ENCODE results near the gene SLIT3. TPM values are rescaled to one million over a fixed set of nuclear protein-coding genes. Genes with fewer than 3 reads are reported as not detected.

SLIT3 gene
- total and polyA plus RNA-seq, 2 donors (not counting 3 experiments of a cell fraction or from before 2014, with no cell fraction given) = 0.90 to 1.0 TPM

DNA sequence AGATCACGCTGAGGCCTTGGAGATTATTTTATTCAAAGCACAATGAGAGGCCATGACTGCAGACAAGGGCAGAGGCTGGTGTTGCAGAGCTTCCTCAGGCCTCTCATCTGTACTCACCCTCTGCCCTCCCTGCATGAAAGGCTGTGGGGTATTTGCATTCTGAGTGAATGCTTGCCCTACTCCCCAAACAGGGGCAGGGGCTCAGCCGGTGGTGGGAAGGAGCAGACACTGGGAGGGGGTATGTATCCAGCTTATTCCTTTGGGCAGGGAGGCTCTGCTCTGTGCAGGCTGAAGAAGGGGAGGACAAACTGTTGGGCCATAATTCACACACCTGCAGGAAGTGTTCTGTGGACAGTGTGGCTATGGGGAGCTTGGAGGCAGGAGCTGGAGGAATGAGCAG, 573.4 kb downstream of the SLIT3 start:
- Histone ChIP-seq H4K20me1 (replicated peaks; ENCODE audit: control insufficient read depth, extremely low read depth, insufficient read depth, low read length) (no peaks in the 10 kb centered on the region), H3K27me3 (ENCODE audit: control insufficient read depth in 2 of 2, insufficient read depth in 2 of 2, low read length in 2 of 2) (no peaks in the 10 kb centered on the region), H3K9ac (replicated peaks; ENCODE audit: extremely low read depth, insufficient read depth, low read length) (no peak overlapping the region), H3K4me3 (replicated peaks in 1 of 3; ENCODE audit: insufficient read depth in 1 of 3, low read depth in 1 of 3, low read length in 3 of 3) (no peak overlapping the region), H3K79me2 (ENCODE audit: control insufficient read depth, insufficient read depth, low read length) (no peaks in the 10 kb centered on the region), H3K27ac (ENCODE audit: insufficient read depth, low read depth, low read length) (no peak overlapping the region), H3K9me3 (replicated peaks; ENCODE audit: control insufficient read depth, insufficient read depth, low read length) (no peaks in the 10 kb centered on the region), H3K4me1 (ENCODE audit: control insufficient read depth, extremely low read depth, insufficient read depth, low read length) (no peaks in the 10 kb centered on the region), H2AFZ (ENCODE audit: low read depth, low read length) (no peak overlapping the region), H3K4me2 (ENCODE audit: insufficient read depth, low read length) (no peak overlapping the region), H3K36me3 (ENCODE audit: control insufficient read depth in 2 of 2, extremely low read depth in 1 of 2, insufficient read depth in 2 of 2, low read length in 2 of 2) (no peaks in the 10 kb centered on the region), H3K9me1 (replicated peaks; ENCODE audit: control insufficient read depth, extremely low read depth, insufficient read depth, low read length) (no peaks in the 10 kb centered on the region)
- FAIRE-seq = no peak
- ChIA-PET CTCF (no interaction called here), POLR2A (no interaction called here)
- intact Hi-C loops (cut with micrococcal nuclease) = no loop called here
- no TSS peak for BruUV-seq (replicated peaks)
- no peak for DNase-seq (ENCODE audit: low read depth, low spot score)
- TF ChIP-seq, protein P1, sequence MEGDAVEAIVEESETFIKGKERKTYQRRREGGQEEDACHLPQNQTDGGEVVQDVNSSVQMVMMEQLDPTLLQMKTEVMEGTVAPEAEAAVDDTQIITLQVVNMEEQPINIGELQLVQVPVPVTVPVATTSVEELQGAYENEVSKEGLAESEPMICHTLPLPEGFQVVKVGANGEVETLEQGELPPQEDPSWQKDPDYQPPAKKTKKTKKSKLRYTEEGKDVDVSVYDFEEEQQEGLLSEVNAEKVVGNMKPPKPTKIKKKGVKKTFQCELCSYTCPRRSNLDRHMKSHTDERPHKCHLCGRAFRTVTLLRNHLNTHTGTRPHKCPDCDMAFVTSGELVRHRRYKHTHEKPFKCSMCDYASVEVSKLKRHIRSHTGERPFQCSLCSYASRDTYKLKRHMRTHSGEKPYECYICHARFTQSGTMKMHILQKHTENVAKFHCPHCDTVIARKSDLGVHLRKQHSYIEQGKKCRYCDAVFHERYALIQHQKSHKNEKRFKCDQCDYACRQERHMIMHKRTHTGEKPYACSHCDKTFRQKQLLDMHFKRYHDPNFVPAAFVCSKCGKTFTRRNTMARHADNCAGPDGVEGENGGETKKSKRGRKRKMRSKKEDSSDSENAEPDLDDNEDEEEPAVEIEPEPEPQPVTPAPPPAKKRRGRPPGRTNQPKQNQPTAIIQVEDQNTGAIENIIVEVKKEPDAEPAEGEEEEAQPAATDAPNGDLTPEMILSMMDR (IDR thresholded peaks at IDR 0.05; ENCODE audit: extremely low read depth in 1 of 2, insufficient read depth in 1 of 2, low read depth in 1 of 2, low read length in 2 of 2) = no peak
- TF ChIP-seq, protein P2, sequence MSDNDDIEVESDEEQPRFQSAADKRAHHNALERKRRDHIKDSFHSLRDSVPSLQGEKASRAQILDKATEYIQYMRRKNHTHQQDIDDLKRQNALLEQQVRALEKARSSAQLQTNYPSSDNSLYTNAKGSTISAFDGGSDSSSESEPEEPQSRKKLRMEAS (IDR thresholded peaks at IDR 0.05; ENCODE audit: insufficient read depth, insufficient read length) = no peak
- TF ChIP-seq JUN (IDR thresholded peaks at IDR 0.05; ENCODE audit: borderline replicate concordance, insufficient read depth, insufficient read length, low read depth) (no peak), POLR2AphosphoS5 (IDR thresholded peaks at IDR 0.05; ENCODE audit: insufficient read depth, low read depth, low read length) (no peak), MYC (IDR thresholded peaks at IDR 0.05; ENCODE audit: low read depth, low read length) (no peak), EZH2 (IDR thresholded peaks at IDR 0.05; ENCODE audit: borderline replicate concordance, low read depth, low read length, severe bottlenecking) (no peak), POLR2A (IDR thresholded peaks at IDR 0.05; ENCODE audit: low read depth, low read length) (no peak), FOS (IDR thresholded peaks at IDR 0.05; ENCODE audit: borderline replicate concordance, insufficient read depth, low read length) (no peak), GATA2 (IDR thresholded peaks at IDR 0.05; ENCODE audit: insufficient read depth, insufficient read length, low read depth, low read length) (no peak)
- dilution Hi-C loops (cut with MboI; ENCODE audit: extremely low pct_ligation_motif_present, low sequenced_read_pairs) = no loop called here
